ENCODE measurements around the gene RBFOX1.

Gene RBFOX1

GRCh38 chr16:7716660-7717550, 384.3 kb downstream of the RBFOX1 start:
- Histone ChIP-seq H3K79me2 (ENCODE audit: insufficient read depth, low read length) (no peaks in the 10 kb centered on the region), H3F3A (ENCODE audit: low read depth) (no peaks in the 10 kb centered on the region), H3K36me3 (ENCODE audit: insufficient read depth, low read length) (no peaks in the 10 kb centered on the region), H3K9me2 (replicated peaks; ENCODE audit: low read depth, low read length) (no peaks in the 10 kb centered on the region), H2AFZ (ENCODE audit: low read length) (no peak overlapping the region), H4K20me1 (ENCODE audit: insufficient read depth, low read length, poor library complexity, severe bottlenecking) (no peaks in the 10 kb centered on the region), H3K27me3 (ENCODE audit: insufficient read depth, low read length, poor library complexity, severe bottlenecking) (no peaks in the 10 kb centered on the region), H3K4me1 (ENCODE audit: insufficient read depth, low read length, poor library complexity, severe bottlenecking) (no peaks in the 10 kb centered on the region), H3K9me3 (ENCODE audit: insufficient read depth, low read depth, low read length) (no peaks in the 10 kb centered on the region), H3K4me3 (ENCODE audit: low read length, poor library complexity, severe bottlenecking) (no peak overlapping the region), H3K4me2 (ENCODE audit: low read depth, low read length, poor library complexity, severe bottlenecking) (no peak overlapping the region), H3K9ac (ENCODE audit: low read depth, low read length, poor library complexity, severe bottlenecking) (no peak overlapping the region)
- no peak for TF ChIP-seq EZH2phosphoT487 (IDR thresholded peaks at IDR 0.05; ENCODE audit: borderline replicate concordance)
- no peak for TF ChIP-seq CTCF (conservative IDR thresholded peaks at IDR 0.05; ENCODE audit: low read length)

- no peak for TF ChIP-seq CTCF (conservative IDR thresholded peaks at IDR 0.05; ENCODE audit: low read length)
- no peak for TF ChIP-seq EZH2phosphoT487 (IDR thresholded peaks at IDR 0.05; ENCODE audit: borderline replicate concordance)
- Histone ChIP-seq H4K20me1 (ENCODE audit: insufficient read depth, low read length, poor library complexity, severe bottlenecking) (no peaks in the 10 kb centered on the region), H2AFZ (ENCODE audit: low read length) (no peak overlapping the region)
Observed at GRCh38 chr16:7722761-7723160, 390.1 kb downstream of the RBFOX1 start.

GRCh38 chr16:7731141-7731540, 398.5 kb downstream of the RBFOX1 start:
- TF ChIP-seq EZH2phosphoT487 (IDR thresholded peaks at IDR 0.05; ENCODE audit: borderline replicate concordance) = no peak
- no peak for TF ChIP-seq CTCF (conservative IDR thresholded peaks at IDR 0.05; ENCODE audit: low read length)
- Histone ChIP-seq H3K79me2 (ENCODE audit: insufficient read depth, low read length) (no peaks in the 10 kb centered on the region), H3K27me3 (ENCODE audit: insufficient read depth, low read length, poor library complexity, severe bottlenecking) (no peaks in the 10 kb centered on the region), H2AFZ (ENCODE audit: low read length) (no peak overlapping the region), H3K36me3 (ENCODE audit: insufficient read depth, low read length) (no peaks in the 10 kb centered on the region), H4K20me1 (ENCODE audit: insufficient read depth, low read length, poor library complexity, severe bottlenecking) (no peaks in the 10 kb centered on the region), H3F3A (ENCODE audit: low read depth) (no peaks in the 10 kb centered on the region), H3K4me3 (ENCODE audit: low read length, poor library complexity, severe bottlenecking) (no peak overlapping the region), H3K9me2 (replicated peaks; ENCODE audit: low read depth, low read length) (no peaks in the 10 kb centered on the region), H3K4me1 (ENCODE audit: insufficient read depth, low read length, poor library complexity, severe bottlenecking) (no peaks in the 10 kb centered on the region), H3K4me2 (ENCODE audit: low read depth, low read length, poor library complexity, severe bottlenecking) (no peak overlapping the region), H3K9ac (ENCODE audit: low read depth, low read length, poor library complexity, severe bottlenecking) (no peak overlapping the region), H3K9me3 (ENCODE audit: insufficient read depth, low read depth, low read length) (no peaks in the 10 kb centered on the region)

More at GRCh38 chr16:7722761-7723160, 390.1 kb downstream of the RBFOX1 start:
- H3K9ac ChIP-seq (ENCODE audit: low read depth, low read length, poor library complexity, severe bottlenecking) = no peak overlapping the region
- no peaks in the 10 kb centered on the region for H3K9me3 ChIP-seq (ENCODE audit: insufficient read depth, low read depth, low read length)
- no peak overlapping the region for H3K4me2 ChIP-seq (ENCODE audit: low read depth, low read length, poor library complexity, severe bottlenecking)
- no peaks in the 10 kb centered on the region for H3K27me3 ChIP-seq (ENCODE audit: insufficient read depth, low read length, poor library complexity, severe bottlenecking)
- no peaks in the 10 kb centered on the region for H3K9me2 ChIP-seq (replicated peaks; ENCODE audit: low read depth, low read length)
- H3K4me1 ChIP-seq (ENCODE audit: insufficient read depth, low read length, poor library complexity, severe bottlenecking) = no peaks in the 10 kb centered on the region
- H3K36me3 ChIP-seq (ENCODE audit: insufficient read depth, low read length) = no peaks in the 10 kb centered on the region
- H3K4me3 ChIP-seq (ENCODE audit: low read length, poor library complexity, severe bottlenecking) = no peak overlapping the region
- no peaks in the 10 kb centered on the region for H3F3A ChIP-seq (ENCODE audit: low read depth)
- H3K79me2 ChIP-seq (ENCODE audit: insufficient read depth, low read length) = no peaks in the 10 kb centered on the region
